ENCODE results near the gene SLFN12. TPM values are rescaled to one million over a fixed set of nuclear protein-coding genes. Genes with fewer than 3 reads are reported as not detected.

The SLFN12 gene
- total RNA-seq, 1 experiment from 2014 or later = 12.7 TPM

DNA sequence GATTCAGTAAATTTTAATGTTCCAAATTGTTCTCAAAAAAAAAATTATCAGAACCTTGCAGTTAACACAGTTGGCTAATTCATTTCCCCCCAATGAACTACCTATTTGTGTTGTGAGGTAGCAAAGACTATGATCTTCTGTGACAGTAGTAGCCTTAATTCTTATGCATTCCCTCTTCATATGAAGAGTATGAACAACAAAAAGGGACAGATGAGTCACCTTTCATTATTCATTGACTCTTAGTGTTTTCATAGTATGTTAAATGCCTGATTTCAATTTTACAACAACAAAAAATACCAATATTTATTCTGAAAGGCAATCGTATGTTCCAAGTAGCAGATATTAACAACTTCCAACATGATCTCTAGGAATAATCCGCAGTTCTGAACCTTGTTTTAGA is 55.2 kb downstream of the SLFN12 start (continued):
- no peak for TF ChIP-seq ZNF512 (CRISPR knock-in tag; IDR thresholded peaks at IDR 0.05; ENCODE audit: borderline replicate concordance)
- TF ChIP-seq, protein P1, sequence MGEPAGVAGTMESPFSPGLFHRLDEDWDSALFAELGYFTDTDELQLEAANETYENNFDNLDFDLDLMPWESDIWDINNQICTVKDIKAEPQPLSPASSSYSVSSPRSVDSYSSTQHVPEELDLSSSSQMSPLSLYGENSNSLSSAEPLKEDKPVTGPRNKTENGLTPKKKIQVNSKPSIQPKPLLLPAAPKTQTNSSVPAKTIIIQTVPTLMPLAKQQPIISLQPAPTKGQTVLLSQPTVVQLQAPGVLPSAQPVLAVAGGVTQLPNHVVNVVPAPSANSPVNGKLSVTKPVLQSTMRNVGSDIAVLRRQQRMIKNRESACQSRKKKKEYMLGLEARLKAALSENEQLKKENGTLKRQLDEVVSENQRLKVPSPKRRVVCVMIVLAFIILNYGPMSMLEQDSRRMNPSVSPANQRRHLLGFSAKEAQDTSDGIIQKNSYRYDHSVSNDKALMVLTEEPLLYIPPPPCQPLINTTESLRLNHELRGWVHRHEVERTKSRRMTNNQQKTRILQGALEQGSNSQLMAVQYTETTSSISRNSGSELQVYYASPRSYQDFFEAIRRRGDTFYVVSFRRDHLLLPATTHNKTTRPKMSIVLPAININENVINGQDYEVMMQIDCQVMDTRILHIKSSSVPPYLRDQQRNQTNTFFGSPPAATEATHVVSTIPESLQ (CRISPR knock-in tag; IDR thresholded peaks at IDR 0.05) = no peak
- no peak for TF ChIP-seq ARID4B (CRISPR knock-in tag; IDR thresholded peaks at IDR 0.05; ENCODE audit: borderline replicate concordance)
- no peak for TF ChIP-seq TP53 (CRISPR knock-in tag; IDR thresholded peaks at IDR 0.05)
- TF ChIP-seq NFE2L1 (CRISPR knock-in tag; IDR thresholded peaks at IDR 0.05) = no peak
- TF ChIP-seq, protein P2, sequence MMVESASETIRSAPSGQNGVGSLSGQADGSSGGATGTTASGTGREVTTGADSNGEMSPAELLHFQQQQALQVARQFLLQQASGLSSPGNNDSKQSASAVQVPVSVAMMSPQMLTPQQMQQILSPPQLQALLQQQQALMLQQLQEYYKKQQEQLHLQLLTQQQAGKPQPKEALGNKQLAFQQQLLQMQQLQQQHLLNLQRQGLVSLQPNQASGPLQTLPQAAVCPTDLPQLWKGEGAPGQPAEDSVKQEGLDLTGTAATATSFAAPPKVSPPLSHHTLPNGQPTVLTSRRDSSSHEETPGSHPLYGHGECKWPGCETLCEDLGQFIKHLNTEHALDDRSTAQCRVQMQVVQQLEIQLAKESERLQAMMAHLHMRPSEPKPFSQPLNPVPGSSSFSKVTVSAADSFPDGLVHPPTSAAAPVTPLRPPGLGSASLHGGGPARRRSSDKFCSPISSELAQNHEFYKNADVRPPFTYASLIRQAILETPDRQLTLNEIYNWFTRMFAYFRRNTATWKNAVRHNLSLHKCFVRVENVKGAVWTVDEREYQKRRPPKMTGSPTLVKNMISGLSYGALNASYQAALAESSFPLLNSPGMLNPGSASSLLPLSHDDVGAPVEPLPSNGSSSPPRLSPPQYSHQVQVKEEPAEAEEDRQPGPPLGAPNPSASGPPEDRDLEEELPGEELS (CRISPR knock-in tag; IDR thresholded peaks at IDR 0.05) = no peak
- no peak for TF ChIP-seq IRF1 (CRISPR knock-in tag; IDR thresholded peaks at IDR 0.05)
- no peak for TF ChIP-seq SP1 (CRISPR knock-in tag; conservative IDR thresholded peaks at IDR 0.05)
- no peak for TF ChIP-seq TEAD4 (CRISPR knock-in tag; IDR thresholded peaks at IDR 0.05)

DNA sequence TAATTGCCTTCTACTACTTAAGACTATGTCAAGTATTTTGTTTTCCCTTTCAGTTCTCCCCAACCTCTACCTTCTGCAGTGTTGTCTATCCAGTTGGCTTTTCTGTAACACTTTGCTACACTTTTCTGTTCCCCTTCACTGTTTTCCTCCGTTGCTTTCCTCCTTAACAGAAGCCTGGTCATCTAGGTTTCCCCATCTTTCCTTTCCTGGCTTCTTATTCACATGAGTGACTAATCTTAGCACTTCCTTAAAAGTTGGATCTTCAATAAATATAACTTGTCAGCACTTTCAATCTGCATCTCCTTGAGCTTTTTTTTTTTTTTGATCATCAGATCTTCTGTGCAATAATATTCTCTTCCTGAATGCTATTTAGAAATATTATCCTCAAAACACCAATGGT is 56.1 kb downstream of the SLFN12 start:
- H3K9me3 Mint-ChIP-seq = peaks cover 10% of the 10 kb centered on the region
- DNase-seq (ENCODE audit: low spot score) (no peak), ATAC-seq (no peak)
- H3K36me3 Mint-ChIP-seq = 0 out of 2 replicates have a peak, but pooled peaks cover 2% of the 10 kb centered on the region
- H3K4me3 Mint-ChIP-seq = no peak overlapping the region
- peaks cover 14% of the 10 kb centered on the region for H3K4me1 Mint-ChIP-seq
- TF ChIP-seq ARID4B (CRISPR knock-in tag; IDR thresholded peaks at IDR 0.05; ENCODE audit: borderline replicate concordance) (no peak), GRHL2 (CRISPR knock-in tag; IDR thresholded peaks at IDR 0.05; ENCODE audit: insufficient replicate concordance, severe bottlenecking) (no peak), TEAD1 (CRISPR knock-in tag; IDR thresholded peaks at IDR 0.05) (no peak)
- TF ChIP-seq, protein P3, sequence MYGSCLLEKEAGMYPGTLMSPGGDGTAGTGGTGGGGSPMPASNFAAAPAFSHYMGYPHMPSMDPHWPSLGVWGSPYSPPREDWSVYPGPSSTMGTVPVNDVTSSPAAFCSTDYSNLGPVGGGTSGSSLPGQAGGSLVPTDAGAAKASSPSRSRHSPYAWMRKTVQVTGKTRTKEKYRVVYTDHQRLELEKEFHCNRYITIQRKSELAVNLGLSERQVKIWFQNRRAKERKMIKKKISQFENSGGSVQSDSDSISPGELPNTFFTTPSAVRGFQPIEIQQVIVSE (CRISPR knock-in tag; IDR thresholded peaks at IDR 0.05; ENCODE audit: borderline replicate concordance) = no peak
- ChIA-PET CTCF (no interaction called here), POLR2A (no interaction called here)
- no peak overlapping the region for H3K27ac Mint-ChIP-seq
- peaks cover 87% of the 10 kb centered on the region for H3K27me3 Mint-ChIP-seq (ENCODE audit: low read depth)
